AG04449 (cell line): ENCODE measurements around the gene SPINT4.

Experiments used
- CTCF ChIA-PET: fragments of 350-600 bp; formaldehyde crosslinking; extraction: SDS; loops from one replicate; lab custom pipeline; 2021; ENCODE audit warnings: antibody characterized with exemption; lab: Yijun Ruan, JAX
- POLR2A ChIA-PET: fragments of 400-600, 350-600 bp; formaldehyde crosslinking; extraction: SDS; loops from one replicate; lab custom pipeline; 2020; ENCODE audit warnings: antibody characterized with exemption, inconsistent platforms; lab: Yijun Ruan, JAX
- DNase-seq: peaks from one replicate; pipeline ENCODE4 v3.0.0-alpha.2; 2010; ENCODE audit warnings: low read depth, low spot score
- H3K4me3 ChIP-seq: 2 replicates; pipeline ENCODE4 v1.5.1; 2011; ENCODE audit warnings: low read depth, mild to moderate bottlenecking, control low read depth, low read length
- TF ChIP-seq, protein P1 (sequence below): IDR thresholded peaks from one replicate; pipeline ENCODE4 v1.5.1; 2011; ENCODE audit warnings: mild to moderate bottlenecking, moderate library complexity, low read length, control low read depth, inconsistent platforms; ENCODE audit not compliant: insufficient read depth; ENCODE audit errors: missing control alignments

Gene SPINT4

DNA sequence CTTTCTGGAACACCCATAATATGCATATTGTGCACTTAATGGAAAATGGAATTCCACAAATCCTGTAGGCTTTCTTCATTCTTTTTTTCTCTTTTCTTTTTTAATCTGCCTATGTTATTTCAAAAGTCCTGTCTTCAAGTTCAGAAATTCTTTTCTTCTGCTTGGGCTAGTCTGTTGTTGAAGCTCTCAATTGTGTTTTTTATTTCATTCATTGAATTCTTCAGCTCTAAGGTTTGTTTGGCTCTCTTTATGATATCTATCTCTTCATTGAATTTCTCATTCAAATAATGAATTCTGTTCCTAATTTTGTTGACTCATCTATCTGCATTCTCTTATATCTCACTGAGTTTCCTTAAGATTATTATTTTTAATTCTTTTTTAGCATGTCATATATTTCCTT is 10.1 kb downstream of the SPINT4 start:
- ChIA-PET POLR2A (no interaction called here), CTCF (no interaction called here)
- no peak for DNase-seq

DNA sequence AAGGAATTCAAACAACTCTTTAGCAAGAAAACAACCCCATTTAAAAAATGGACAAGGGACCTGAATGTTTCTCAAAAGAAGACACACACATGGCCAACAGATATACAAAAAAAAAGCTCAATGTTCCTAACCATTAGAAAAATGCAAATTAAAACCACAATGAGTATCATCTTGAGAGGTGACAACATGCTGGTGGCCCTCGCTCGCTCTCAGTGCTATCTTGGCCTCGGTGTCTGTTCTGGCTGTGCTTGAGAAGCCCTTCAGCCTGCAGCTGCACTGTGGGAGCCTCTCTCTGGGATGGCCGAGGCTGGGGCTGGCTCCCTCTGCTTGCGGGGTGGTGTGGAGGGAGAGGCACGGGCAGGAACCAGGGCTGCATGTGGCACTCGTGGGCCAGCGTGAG is 13.4 kb downstream of the SPINT4 start:
- TF ChIP-seq, protein P1, sequence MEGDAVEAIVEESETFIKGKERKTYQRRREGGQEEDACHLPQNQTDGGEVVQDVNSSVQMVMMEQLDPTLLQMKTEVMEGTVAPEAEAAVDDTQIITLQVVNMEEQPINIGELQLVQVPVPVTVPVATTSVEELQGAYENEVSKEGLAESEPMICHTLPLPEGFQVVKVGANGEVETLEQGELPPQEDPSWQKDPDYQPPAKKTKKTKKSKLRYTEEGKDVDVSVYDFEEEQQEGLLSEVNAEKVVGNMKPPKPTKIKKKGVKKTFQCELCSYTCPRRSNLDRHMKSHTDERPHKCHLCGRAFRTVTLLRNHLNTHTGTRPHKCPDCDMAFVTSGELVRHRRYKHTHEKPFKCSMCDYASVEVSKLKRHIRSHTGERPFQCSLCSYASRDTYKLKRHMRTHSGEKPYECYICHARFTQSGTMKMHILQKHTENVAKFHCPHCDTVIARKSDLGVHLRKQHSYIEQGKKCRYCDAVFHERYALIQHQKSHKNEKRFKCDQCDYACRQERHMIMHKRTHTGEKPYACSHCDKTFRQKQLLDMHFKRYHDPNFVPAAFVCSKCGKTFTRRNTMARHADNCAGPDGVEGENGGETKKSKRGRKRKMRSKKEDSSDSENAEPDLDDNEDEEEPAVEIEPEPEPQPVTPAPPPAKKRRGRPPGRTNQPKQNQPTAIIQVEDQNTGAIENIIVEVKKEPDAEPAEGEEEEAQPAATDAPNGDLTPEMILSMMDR, result no peak
- no peak for DNase-seq
- CTCF ChIA-PET, result interaction anchor here (0.6 to 1.4 kb wide), 2 partner anchors 16 to 35 kb away, joined by 3 to 4 read pairs; no protein-coding TSS in a partner anchor
- POLR2A ChIA-PET, result no interaction called here
- no peak overlapping the region for H3K4me3 ChIP-seq

More for the DNA sequence above, 10.1 kb downstream of the SPINT4 start:
- TF ChIP-seq, protein P1, result no peak
- H3K4me3 ChIP-seq, result no peak overlapping the region

GRCh38 chr20:45735988-45736387 is 13.8 kb downstream of the SPINT4 start:
- TF ChIP-seq, protein P1, result no peak
- ChIA-PET POLR2A (no interaction called here), CTCF (interaction anchor here (1.4 kb wide), 1 partner anchor 35 kb away, joined by 4 read pairs; no protein-coding TSS in a partner anchor)
- DNase-seq, result no peak
- no peak overlapping the region for H3K4me3 ChIP-seq

DNA sequence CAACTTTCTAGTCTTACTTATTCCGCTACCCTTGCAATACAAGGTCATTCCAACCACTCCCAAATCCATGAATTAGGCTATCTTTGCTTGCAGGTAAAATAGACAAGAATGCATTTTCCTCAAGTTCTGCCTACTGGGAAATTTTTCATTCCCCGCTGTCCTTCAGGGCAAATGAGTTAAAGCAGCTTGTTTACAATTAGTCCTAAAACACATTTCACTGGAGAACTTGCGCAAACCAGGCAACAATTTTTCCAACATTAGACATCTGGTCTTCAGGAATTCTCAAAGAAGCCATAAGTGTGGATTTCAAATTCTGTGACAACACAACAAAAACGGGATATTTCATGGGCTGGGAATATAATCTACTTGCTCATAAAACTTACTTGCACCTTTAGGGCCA is 20.4 kb downstream of the SPINT4 start:
- H3K4me3 ChIP-seq, result no peak overlapping the region
- no peak for DNase-seq
- TF ChIP-seq, protein P1, result no peak
- ChIA-PET CTCF (no interaction called here), POLR2A (no interaction called here)

- CTCF ChIA-PET, result no interaction called here
- DNase-seq, result no peak
- TF ChIP-seq, protein P1, result no peak
- POLR2A ChIA-PET, result no interaction called here
- H3K4me3 ChIP-seq, result no peak overlapping the region
Observed at GRCh38 chr20:45745015-45745414, 22.9 kb downstream of the SPINT4 start.

- ChIA-PET CTCF (interaction anchor here (0.5 to 2.3 kb wide), 3 partner anchors 19 to 24 kb away, joined by 3 to 16 read pairs (median 3); no protein-coding TSS in a partner anchor), POLR2A (interaction anchor here (0.6 kb wide), 1 partner anchor 319 kb away, joined by 3 read pairs; no protein-coding TSS in a partner anchor)
- DNase-seq, result no peak
- no peak overlapping the region for H3K4me3 ChIP-seq
- TF ChIP-seq, protein P1, result no peak
Observed at GRCh38 chr20:45751721-45752120, 29.6 kb downstream of the SPINT4 start.
